CD4-positive, alpha-beta T cell treated with Interleukin-15 for 4 hours (primary cell): ENCODE data around the gene SEC14L3.
"Not testable (repeated sequence)": the region's sequence is repeated elsewhere in the genome, so short reads cannot be mapped to it uniquely, and the experiment has no call there.

Experiments
- DNase-seq: peaks from one replicate; pipeline ENCODE4 v3.0.0-alpha.2; 2020; ENCODE audit warnings: low spot score

Gene SEC14L3

GRCh38 chr22:30486118-30486517 lies 14.3 kb upstream of the SEC14L3 start:
- no peak for DNase-seq

DNA sequence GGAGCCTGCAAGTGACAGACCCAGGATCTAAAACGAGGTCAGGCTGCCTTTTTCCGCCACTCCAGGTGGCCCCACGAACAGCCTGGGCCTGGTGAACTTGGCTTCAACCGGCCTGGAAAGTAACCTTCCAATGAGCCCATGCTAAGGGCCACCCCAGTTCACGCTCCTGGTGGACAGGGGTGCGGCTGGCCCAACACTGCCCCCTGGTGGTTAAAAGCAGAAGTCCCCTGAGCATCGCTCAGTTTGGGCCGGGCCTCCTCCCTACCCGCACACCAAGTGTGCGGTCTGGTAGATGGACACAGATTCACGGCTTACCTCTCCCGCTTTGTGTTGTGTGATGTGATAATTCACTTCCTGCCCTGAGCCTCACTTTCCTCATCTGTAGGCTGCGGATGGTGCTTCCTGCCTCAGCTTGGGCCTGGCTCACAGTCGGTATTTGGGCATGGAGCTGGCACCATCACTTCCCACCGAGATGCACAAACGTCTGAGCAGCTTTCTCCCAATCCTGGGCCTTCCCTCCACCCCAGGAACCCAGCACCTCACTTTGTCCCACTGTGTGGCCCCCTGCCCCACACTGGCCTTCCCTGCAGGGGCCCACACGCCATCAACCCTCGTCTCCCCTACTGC lies 13.7 kb upstream of the SEC14L3 start:
- peak; percentile 73 for DNase-seq

DNA sequence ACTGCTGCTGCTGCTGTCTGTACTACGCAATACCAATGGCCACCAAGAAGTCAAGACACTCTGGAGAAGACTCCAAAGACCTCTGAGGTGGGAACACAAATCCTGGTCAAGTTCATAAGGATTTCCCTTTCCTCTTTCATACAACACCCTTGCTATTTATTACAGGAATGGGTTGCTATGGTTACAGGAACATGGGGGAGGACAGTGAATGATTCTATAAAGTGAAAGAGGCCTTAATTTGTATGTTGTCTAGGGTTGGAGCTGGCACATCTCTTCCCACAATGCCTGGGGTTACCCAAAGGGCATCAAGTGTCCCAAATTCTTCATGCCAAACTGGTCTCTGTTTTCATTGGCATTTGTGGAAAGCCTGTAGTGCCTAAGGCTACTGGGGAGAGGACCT lies 11.4 kb upstream of the SEC14L3 start:
- no peak for DNase-seq

DNA sequence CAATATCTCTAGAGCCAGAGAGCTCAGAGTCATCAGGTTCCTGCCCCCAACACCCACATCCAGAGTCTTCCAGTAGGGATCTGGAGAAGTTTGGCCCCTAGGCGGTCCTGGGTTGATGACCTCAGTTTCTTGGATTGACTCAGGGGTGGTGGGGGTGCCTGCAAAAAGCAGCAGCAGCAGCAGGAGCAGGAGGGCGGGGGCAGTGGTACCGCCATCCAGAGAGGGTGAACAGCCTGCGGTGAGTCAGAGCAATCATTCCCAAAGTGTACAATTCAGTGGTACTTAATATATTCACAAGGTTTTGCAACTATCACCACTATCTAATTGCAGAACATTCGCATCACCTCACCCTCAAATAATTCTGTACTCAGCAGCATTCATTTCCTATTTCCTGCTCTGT lies 9.9 kb upstream of the SEC14L3 start:
- DNase-seq: no peak

GRCh38 chr22:30479981-30480380 lies 8.2 kb upstream of the SEC14L3 start:
- DNase-seq: no peak

- DNase-seq: peak; percentile 20
Observed at GRCh38 chr22:30474683-30475424, 3.0 kb upstream of the SEC14L3 start.

DNA sequence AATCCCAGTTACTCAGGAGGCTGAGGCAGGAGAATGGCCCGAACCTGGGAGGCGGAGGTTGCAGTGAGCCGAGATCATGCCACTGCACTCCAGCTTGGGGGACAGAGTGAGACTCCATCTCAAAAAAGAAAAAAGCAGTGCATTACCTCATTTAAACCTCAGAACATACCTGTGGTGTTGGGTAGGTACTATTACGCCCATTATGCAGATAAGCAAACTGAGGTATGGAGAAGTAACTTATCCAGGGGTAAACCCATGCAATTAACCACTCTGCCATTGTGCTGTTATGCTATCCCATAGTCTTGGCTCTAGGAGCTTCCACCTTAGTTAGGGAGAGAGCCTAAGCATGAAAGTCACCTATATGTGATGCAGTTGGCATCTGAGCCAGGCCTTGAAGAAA lies 2.3 kb upstream of the SEC14L3 start:
- DNase-seq: no peak

DNA sequence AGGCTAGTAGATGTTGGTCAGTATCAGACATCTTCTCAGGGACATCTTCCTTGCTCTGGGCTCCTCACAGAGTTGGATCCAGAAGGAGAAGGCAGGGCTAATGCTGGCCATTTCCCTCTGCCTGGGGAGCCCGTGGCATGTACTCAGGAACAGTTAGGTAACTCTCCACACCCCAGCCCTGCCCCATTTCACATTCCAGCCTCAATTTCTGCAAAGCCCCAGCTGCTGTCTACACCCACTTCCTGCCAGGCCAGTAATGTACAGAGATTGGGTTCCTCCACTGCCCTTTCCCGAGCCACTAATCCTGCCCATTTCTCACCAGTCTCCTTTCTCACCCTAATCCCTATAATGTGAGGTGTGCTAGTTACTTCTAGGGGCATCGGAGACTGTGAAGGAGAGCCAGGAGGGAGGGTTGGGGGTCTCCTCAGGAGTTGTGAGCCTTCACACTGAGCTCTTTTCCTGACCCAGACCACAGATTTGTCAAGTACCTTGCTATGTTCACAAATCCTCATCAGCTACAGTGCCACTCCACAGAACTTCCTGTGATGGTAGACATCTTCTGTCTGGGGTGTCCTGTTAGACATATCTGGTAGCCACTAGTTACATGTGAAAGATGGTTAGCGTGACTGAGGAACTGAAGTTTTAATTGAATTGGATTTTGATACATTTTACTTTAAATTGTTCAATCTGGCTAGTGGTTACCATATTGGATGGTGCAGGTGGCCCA lies 1.3 kb upstream of the SEC14L3 start:
- no peak for DNase-seq

DNA sequence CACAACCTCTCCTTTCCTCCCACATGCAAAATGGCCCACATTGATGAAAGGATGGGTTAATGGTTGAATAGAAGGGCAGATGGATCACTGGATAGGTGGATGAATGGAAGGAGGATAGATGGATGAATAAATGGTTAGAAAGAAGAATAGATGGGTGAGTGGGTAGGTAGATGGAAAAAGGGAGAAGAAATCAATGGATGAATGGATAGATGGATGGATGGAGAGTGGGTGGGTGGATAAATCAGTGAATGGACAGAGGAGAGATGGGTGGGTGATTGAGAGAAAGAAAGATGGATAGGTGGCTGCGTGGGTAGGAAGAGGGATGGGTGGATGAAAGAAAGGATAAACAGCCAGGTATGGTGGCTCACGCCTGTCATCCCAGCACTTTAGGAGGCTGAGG lies 1.2 kb downstream of the SEC14L3 start:
- no peak for DNase-seq

- DNase-seq: no peak
Observed at GRCh38 chr22:30469165-30469564, 2.7 kb downstream of the SEC14L3 start.

DNA sequence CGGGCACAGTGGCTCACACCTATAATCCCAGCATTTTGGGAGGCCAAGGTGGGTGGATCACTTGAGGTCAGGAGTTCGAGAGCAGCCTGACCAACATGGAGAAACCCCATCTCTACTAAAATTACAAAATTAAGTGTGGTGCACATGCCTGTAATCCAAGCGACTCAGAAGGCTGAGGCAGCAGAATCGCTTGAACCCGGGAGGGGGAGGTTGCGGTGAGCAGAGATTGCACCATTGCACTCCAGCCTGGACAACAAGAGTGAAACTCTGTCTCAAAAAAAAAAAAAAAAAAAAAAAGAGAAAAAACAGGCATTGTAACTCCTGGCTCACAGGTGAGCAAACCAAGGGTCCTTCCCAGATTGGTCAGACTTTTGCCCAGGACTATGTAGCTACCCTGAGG lies 11.3 kb downstream of the SEC14L3 start:
- not testable (repeated sequence) for DNase-seq

DNA sequence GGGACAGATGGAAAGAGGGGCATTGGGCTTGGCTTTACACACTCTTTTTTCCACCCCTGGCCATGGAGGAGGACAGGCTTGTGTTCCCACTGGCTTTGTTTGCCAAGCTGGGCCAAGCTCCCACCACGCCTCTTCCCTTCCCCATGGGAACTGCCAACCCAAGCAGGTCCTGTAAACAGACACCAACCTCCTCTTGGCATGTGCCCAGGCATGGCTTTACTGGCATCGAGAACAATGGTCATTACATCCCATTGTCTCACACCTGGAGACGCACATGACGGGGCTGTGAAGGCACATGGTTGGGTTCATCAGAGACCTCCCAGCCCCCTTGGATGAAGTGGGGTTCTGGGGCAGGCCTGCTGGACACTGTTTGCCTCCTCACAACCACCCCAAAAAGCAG lies 11.7 kb downstream of the SEC14L3 start:
- no peak for DNase-seq

- DNase-seq: no peak
Observed at GRCh38 chr22:30459181-30460052, 12.4 kb downstream of the SEC14L3 start.

GRCh38 chr22:30457981-30458380 lies 13.8 kb downstream of the SEC14L3 start:
- DNase-seq: no peak

- no peak for DNase-seq
Observed at GRCh38 chr22:30455075-30455840, 16.6 kb downstream of the SEC14L3 start.

DNA sequence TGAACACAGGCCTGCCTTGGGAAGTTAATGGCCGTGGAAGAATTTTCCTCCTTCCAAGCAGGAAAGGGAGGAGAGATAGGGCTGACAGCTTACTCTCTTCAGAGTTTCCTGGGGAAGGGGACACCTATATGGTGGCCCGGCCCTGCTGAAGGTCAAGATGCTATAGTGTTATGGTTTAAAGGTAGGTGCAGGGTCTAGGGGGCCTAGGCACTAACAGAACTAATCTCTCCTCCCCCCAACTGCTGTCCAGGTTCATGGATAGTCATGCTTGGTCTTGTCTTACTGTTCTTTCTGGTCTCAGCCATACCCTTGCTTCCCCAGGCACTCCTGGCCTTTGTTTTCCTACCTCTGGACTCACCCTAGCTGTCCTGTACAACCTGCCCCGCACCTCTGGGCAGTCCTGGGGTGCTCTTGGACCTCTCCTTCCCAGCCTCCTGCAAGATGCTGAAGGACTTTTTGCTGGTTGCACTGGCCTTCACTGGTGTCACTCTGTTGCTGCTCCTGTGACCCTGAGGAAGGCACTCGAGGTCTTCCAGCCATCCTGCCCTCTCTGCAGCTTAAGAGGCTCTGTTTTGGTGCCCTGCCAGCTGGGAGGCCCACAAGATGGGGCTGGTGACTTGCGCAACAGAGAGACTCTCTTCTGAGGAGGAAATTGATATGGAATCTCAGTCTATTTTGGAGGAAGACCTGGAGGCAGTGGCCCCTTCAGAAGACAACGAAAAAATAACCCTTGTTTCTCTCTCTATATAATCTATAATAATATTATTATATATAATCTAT lies 17.9 kb downstream of the SEC14L3 start:
- DNase-seq: no peak

GRCh38 chr22:30452861-30453260 lies 19.0 kb downstream of the SEC14L3 start:
- no peak for DNase-seq

GRCh38 chr22:30451488-30451887 lies 20.3 kb downstream of the SEC14L3 start:
- DNase-seq: not testable (repeated sequence)

DNA sequence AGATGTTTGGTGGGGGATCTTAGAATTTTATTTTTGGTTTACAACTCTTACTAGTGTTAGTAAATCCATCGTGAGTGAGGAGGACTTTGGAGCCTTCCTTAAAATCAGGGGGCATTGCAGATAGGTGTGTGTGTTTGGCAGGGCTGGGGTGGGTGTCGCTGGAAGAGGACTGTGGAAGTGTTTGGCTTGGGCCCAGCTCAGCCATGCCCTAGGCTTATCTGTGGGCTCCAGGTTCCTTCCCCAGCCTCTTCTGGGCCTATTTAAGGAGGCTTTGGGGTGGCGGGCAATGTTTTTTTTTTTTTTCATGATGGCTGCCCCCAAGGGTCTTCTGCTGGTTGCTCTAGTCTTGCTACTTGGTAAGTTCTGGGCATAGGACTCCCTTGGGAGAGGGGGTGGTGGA lies 24.2 kb downstream of the SEC14L3 start:
- DNase-seq: no peak

DNA sequence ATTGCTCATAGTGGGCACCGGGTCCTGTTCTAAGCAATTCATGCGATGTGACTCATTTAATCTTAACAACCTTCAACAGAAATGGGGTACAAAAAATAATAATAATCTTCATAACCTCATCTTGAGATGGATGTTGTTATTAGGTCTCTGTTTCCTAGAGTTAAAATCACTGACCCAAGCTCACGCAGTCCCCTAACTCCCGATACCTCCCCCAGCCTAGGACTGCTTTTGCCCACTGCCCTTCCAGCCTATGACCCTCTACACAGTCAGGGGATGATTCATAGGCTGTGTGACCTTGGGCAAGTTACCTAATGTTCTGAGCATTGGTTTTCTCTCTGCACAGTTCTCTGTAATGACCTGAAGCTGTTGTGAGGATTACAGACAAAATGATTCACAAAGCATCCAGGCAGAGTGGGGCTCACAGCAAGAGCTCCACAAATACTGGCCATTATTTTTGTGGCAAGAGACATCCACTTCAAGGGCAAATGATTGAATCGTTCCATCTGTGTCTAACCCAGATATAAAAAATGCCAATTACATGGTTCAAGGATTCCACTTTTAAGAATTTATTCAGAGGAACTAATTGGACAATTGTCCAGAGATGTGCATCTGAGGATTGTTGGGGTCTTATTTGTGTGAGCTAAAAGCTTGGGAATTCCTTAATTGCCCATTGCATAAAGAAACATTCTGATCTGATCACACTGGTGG lies 26.2 kb downstream of the SEC14L3 start:
- no peak for DNase-seq
